A549 (cell line): ENCODE measurements around the gene ERP29. TPM values are rescaled to one million over a fixed set of nuclear protein-coding genes. Genes with fewer than 3 reads are reported as not detected.
A peak's percentile ranks its signal among the peaks of the same experiment; 100 is the strongest.
"Not testable (repeated sequence)": the region's sequence is repeated elsewhere in the genome, so short reads cannot be mapped to it uniquely, and the experiment has no call there.

Source experiments
- ATAC-seq, 2 experiments: fragments of 200-7000 bp in 1 of 2; fragments of >200 bp in 1 of 2; cut with Nextera tagmentation in 1 of 2; cut with Tn5 transposase in 1 of 2; 3 replicates each; pipeline versions ENCODE4 v1.8.0 to v1.9.1; 2018 to 2020; ENCODE audit warnings: mild to moderate bottlenecking in 1 of 2, moderate library complexity in 1 of 2
- CTCF ChIA-PET: fragments of 300-600 bp; sonication (Branson Sonifier 250); formaldehyde crosslinking; extraction: SDS; loops from one replicate; lab custom pipeline; 2021; ENCODE audit warnings: antibody characterized with exemption, inconsistent platforms; lab: Yijun Ruan, JAX
- POLR2A ChIA-PET: fragments of 350-600 bp; formaldehyde crosslinking; extraction: SDS; loops from one replicate; lab custom pipeline; 2021; ENCODE audit warnings: antibody characterized with exemption, inconsistent platforms; lab: Yijun Ruan, JAX
- DNase-seq, 2 experiments: peaks; one replicate each; pipeline versions ENCODE4 v3.0.0 to v3.0.0-alpha.2; 2011 to 2016; ENCODE audit warnings: low read depth in 1 of 2, low spot score in 1 of 2
- FAIRE-seq: peaks from 2 replicates; lab custom pipeline; 2011; peaks lifted over from hg19 to GRCh38; lab: Jason Lieb, UNC
- H3K27ac ChIP-seq, 2 experiments: fragments of >200 bp; sonication (Bioruptor Twin); formaldehyde crosslinking; 3 replicates each; pipeline ENCODE4 v1.5.1; 2016 to 2017
- H3K4me1 ChIP-seq: fragments of >200 bp; sonication (Bioruptor Twin); formaldehyde crosslinking; 3 replicates; pipeline ENCODE4 v1.6.1; 2016
- H3K4me2 ChIP-seq: fragments of >200 bp; sonication (Bioruptor Twin); formaldehyde crosslinking; 3 replicates; pipeline ENCODE4 v1.6.1; 2016
- H3K4me3 ChIP-seq: fragments of >200 bp; sonication (Bioruptor Twin); formaldehyde crosslinking; 3 replicates; pipeline ENCODE4 v1.5.1; 2016
- H3K9me3 ChIP-seq: fragments of >200 bp; sonication (Bioruptor Twin); formaldehyde crosslinking; 3 replicates; pipeline ENCODE4 v1.6.1; 2016
- BHLHE40 ChIP-seq: IDR thresholded peaks from 2 replicates; pipeline ENCODE4 v1.6.1; 2012; ENCODE audit warnings: low read depth, low read length, inconsistent platforms
- CHD4 ChIP-seq: fragments of 200-600 bp; sonication (generic); IDR thresholded peaks from 2 replicates; pipeline ENCODE4 v1.6.1; 2016; ENCODE audit warnings: antibody characterized with exemption, mild to moderate bottlenecking, borderline replicate concordance
- EHMT2 ChIP-seq: fragments of 200-600 bp; sonication (generic); IDR thresholded peaks from 2 replicates; pipeline ENCODE4 v1.6.1; 2016; ENCODE audit warnings: antibody characterized with exemption, low read depth, mild to moderate bottlenecking, moderate library complexity
- EP300 ChIP-seq, 2 experiments: fragments of >200 bp; sonication (Bioruptor Twin); formaldehyde crosslinking; IDR thresholded peaks; 2 replicates in 1 of 2; 3 replicates in 1 of 2; pipeline ENCODE4 v1.6.1; 2016 to 2017
- FOSL2 ChIP-seq, 2 experiments: fragments of 450-650 bp in 1 of 2; fragments of >200 bp in 1 of 2; sonication (Bioruptor Twin) in 1 of 2; formaldehyde crosslinking; IDR thresholded peaks; 2 replicates each; pipeline versions ENCODE4 v1.5.0 to v1.6.1; 2016 to 2020; ENCODE audit warnings: mild to moderate bottlenecking in 1 of 2, moderate library complexity in 1 of 2
- FOXS1 ChIP-seq: fragments of 250-450 bp; sonication (Bioruptor Pico); IDR thresholded peaks from 2 replicates; pipeline ENCODE4 v1.5.0; 2020; ENCODE audit warnings: mild to moderate bottlenecking, moderate library complexity
- GATA3 ChIP-seq: IDR thresholded peaks from 2 replicates; pipeline ENCODE4 v1.6.1; 2012; ENCODE audit warnings: borderline replicate concordance
- KDM5A ChIP-seq: fragments of 200-600 bp; sonication (generic); IDR thresholded peaks from 2 replicates; pipeline ENCODE4 v1.6.1; 2016; ENCODE audit warnings: antibody characterized with exemption, mild to moderate bottlenecking
- MAFK ChIP-seq: fragments of 450-650 bp; IDR thresholded peaks from 2 replicates; pipeline ENCODE4 v1.6.1; 2014; ENCODE audit not compliant: partially characterized antibody
- MAZ ChIP-seq: fragments of 150-350 bp; IDR thresholded peaks from 2 replicates; pipeline ENCODE4 v1.6.1; 2014; ENCODE audit warnings: antibody characterized with exemption, low read depth, low read length, borderline replicate concordance
- NR3C1 ChIP-seq: fragments of >200 bp; sonication (Bioruptor Twin); formaldehyde crosslinking; IDR thresholded peaks from 3 replicates; pipeline ENCODE4 v1.6.1; 2017
- PHF8 ChIP-seq: fragments of 200-600 bp; sonication (generic); IDR thresholded peaks from 2 replicates; pipeline ENCODE4 v1.6.1; 2016; ENCODE audit warnings: low read depth, mild to moderate bottlenecking, antibody characterized with exemption, moderate library complexity, borderline replicate concordance
- RAD21 ChIP-seq, 2 experiments: fragments of >200 bp in 1 of 2; sonication (Bioruptor Twin) in 1 of 2; formaldehyde crosslinking in 1 of 2; IDR thresholded peaks in 1 of 2; conservative IDR thresholded peaks in 1 of 2; 2 replicates in 1 of 2; 3 replicates in 1 of 2; pipeline ENCODE4 v1.6.1; 2012 to 2018; ENCODE audit warnings: inconsistent platforms in 1 of 2
- RFX5 ChIP-seq: fragments of 450-650 bp; IDR thresholded peaks from 2 replicates; pipeline ENCODE4 v1.7.1; 2014; ENCODE audit warnings: antibody characterized with exemption, mild to moderate bottlenecking, moderate library complexity
- ZNF302 ChIP-seq: fragments of 250-450 bp; sonication (Bioruptor Pico); IDR thresholded peaks from 2 replicates; pipeline ENCODE4 v1.9.0; 2021; ENCODE audit warnings: inconsistent platforms, mild to moderate bottlenecking, moderate library complexity
- WGBS: methylation state at CpG from one replicate; pipeline ENCODE4 v1.1.6; 2017; ENCODE audit errors: missing lambda C conversion rate; 5-methylcytosine and 5-hydroxymethylcytosine counted together
- polyA plus RNA-seq, 4 experiments: library from polyadenylated mRNA; depleted of rRNA in 3 of 4; stranded (reverse); fragments of >200 nt; fragmentation: RNase III in 1 of 4; extraction: RNeasy Plus Mini Kit Qiagen cat#74134 plus additional on column Dnase treatment in 1 of 4; gene quantifications; 2 replicates in 3 of 4; 3 replicates in 1 of 4; pipeline ENCODE4 v1.2.3, GENCODE V29; 2011 to 2017
- TF ChIP-seq, protein P1 (sequence below): fragments of >200 bp; sonication (Bioruptor Twin); formaldehyde crosslinking; IDR thresholded peaks from 3 replicates; pipeline ENCODE4 v1.5.1; 2016

ERP29 gene
- polyA plus RNA-seq, 2 of the 4 experiments (the other 2 are of a cell fraction), result 115 to 157 TPM

DNA sequence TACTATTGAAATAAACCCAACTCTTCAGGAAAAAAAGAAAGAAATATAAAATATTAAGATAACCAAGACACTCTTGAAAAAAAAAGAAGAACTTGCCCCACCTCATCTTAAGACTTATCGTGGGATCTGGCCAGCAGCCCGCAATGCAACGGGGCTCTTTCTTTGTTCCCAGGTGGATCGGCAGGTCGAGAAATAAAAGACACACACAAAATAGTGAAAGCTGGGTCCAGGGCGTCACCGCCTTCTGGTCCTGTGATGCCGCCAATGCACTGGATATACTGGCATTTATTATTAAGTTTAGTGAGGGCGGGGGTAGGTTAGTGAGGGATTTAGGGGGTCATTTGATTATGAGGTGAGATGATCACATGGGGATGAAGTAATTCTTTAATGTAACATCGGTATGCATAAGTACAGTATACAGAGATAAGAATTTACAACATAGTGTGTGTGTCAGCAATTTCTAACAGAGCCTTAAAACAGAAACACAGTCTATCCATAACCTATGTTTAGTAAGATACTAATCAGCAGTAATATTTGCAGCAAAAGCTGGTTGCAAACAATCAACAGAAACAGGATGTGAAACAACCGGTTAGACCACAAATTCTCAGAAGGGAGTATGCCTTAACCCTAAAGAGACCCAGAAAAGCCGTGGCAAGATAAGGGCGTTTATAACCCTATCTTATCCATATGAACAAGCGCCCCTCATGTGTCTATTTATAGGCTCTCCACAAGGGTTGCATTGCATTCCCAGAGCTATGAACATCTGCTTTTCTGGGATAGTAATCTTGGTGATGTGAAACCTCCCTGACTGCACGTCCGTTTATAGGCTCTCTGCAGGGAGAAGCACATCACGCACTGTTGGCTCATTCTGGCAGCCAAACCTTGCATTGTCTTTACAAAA lies 18.8 kb upstream of the ERP29 start:
- H3K4me3 ChIP-seq, FAIRE-seq, H3K4me2 ChIP-seq, H3K4me1 ChIP-seq, CTCF ChIA-PET, ATAC-seq, DNase-seq, H3K27ac ChIP-seq, H3K9me3 ChIP-seq: not testable (repeated sequence)
- 86% methylated on average over 17 of the region's 17 CpGs for WGBS
- POLR2A ChIA-PET, result interaction anchor here (1.2 kb wide), 1 partner anchor 19 kb away, joined by 3 read pairs; the partner anchor contains the start of genes ERP29 and TMEM116
- TF ChIP-seq MAFK, result peak; percentile 80

DNA sequence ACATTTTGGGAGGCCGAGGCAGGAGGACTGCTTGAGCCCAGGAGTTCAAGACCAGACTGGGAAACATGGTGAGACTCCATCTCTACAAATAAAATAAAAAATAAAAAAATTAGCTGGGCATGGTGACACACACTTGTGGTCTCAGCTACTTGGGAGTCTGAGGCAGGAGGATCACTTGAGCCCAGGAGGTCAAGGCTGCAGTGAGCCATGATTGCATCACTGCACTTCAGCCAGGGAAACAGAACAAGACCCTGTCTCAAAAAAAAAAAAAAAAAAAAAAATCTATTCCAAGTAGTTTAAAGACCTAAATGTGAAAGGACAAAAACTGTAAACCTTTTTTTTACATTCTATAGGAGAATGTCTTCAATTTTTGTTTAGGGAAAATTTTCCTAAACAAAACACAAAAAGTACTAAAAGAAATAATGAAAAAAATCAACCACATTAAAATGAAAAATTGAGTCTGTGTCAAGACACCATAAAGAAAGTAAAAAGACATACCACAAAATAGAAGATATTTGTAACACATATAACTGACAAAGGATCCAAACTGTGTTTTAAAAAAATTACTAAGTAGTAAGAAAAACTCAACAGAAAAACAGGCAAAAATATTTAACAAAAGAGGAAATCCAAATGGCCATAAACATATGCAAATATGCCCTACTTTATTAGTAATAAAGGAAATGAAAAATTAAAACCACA lies 17.3 kb upstream of the ERP29 start:
- TF ChIP-seq CHD4 (no peak), RFX5 (no peak), KDM5A (no peak), ZNF302 (no peak), EHMT2 (no peak), FOSL2 (IDR thresholded peaks at IDR 0.05) (no peak), FOSL2 (CRISPR knock-in tag; IDR thresholded peaks at IDR 0.05) (no peak), EP300 (IDR thresholded peaks at IDR 0.05) (no peak), BHLHE40 (no peak), GATA3 (no peak), RAD21 (conservative IDR thresholded peaks at IDR 0.05 in 1 of 2, IDR thresholded peaks at IDR 0.05 in 1 of 2) (no peak), FOXS1 (CRISPR knock-in tag) (no peak)
- 0 out of 3 replicates have a peak, but pooled peaks cover 3% of the 10 kb centered on the region for H3K4me1 ChIP-seq
- ChIA-PET POLR2A (interaction anchor here (1.2 kb wide), 1 partner anchor 17 kb away, joined by 3 read pairs; the partner anchor contains the start of genes ERP29 and TMEM116), CTCF (interaction anchor here (1.0 kb wide), 2 partner anchors 13 to 47 kb away, joined by 3 read pairs; no protein-coding TSS in a partner anchor)
- ATAC-seq (no peak), DNase-seq (no peak), FAIRE-seq (no peak)
- H3K4me3 ChIP-seq, result no peak overlapping the region
- H3K4me2 ChIP-seq, result no peak overlapping the region
- 100% methylated on average over 1 of the region's 1 CpG for WGBS
- no peaks in the 10 kb centered on the region for H3K9me3 ChIP-seq
- no peak overlapping the region for H3K27ac ChIP-seq

DNA sequence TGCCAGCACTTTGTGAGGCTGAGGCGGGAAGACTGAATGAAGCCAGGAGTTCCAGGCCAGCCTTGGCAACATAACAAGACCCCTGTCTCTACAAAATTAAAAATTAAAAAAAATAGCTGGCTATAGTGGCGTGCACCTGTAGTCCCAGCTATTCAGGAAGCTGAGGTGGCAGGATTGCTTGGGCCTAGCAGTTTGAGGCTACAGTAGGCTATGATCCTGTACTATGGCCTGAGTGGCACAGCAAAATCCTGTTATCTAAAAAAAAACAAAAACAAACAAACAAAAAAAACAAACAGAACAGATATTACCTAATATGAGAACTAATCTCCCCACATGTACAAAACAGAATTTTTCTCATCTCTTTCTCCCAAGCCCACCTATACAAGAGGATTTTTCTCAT lies 15.9 kb upstream of the ERP29 start:
- TF ChIP-seq NR3C1, result no peak
- TF ChIP-seq, protein P1, sequence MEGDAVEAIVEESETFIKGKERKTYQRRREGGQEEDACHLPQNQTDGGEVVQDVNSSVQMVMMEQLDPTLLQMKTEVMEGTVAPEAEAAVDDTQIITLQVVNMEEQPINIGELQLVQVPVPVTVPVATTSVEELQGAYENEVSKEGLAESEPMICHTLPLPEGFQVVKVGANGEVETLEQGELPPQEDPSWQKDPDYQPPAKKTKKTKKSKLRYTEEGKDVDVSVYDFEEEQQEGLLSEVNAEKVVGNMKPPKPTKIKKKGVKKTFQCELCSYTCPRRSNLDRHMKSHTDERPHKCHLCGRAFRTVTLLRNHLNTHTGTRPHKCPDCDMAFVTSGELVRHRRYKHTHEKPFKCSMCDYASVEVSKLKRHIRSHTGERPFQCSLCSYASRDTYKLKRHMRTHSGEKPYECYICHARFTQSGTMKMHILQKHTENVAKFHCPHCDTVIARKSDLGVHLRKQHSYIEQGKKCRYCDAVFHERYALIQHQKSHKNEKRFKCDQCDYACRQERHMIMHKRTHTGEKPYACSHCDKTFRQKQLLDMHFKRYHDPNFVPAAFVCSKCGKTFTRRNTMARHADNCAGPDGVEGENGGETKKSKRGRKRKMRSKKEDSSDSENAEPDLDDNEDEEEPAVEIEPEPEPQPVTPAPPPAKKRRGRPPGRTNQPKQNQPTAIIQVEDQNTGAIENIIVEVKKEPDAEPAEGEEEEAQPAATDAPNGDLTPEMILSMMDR, result no peak
- TF ChIP-seq MAZ, result no peak
- no peak for TF ChIP-seq FOXS1 (CRISPR knock-in tag)
- TF ChIP-seq MAFK, result no peak
- TF ChIP-seq PHF8, result no peak
- TF ChIP-seq, all 56 proteins: peak for 0
- Histone ChIP-seq H3K4me3 (no peak overlapping the region), H3K4me2 (no peak overlapping the region), H3K9me3 (no peaks in the 10 kb centered on the region), H3K27ac (no peak overlapping the region), H3K4me1 (0 out of 3 replicates have a peak, but pooled peaks cover 3% of the 10 kb centered on the region)
- WGBS, result 95% methylated on average over 2 of the region's 2 CpGs
- ATAC-seq (no peak), DNase-seq (no peak), FAIRE-seq (no peak)
- CTCF ChIA-PET, result interaction anchor here (1.4 kb wide), 1 partner anchor 16 kb away, joined by 3 read pairs; the partner anchor contains the start of genes ERP29 and TMEM116
- POLR2A ChIA-PET, result interaction anchor here (1.5 kb wide), 1 partner anchor 16 kb away, joined by 9 read pairs; the partner anchor contains the start of genes ERP29 and TMEM116
